Peyer's patch (tissue), 4 donors: ENCODE data around the gene ESPN.

Source experiments
- CTCF ChIP-seq, 6 experiments: fragments of 450-650 bp in 4 of 6; fragments of 200-600 bp in 2 of 6; sonication (generic) in 1 of 6; IDR thresholded peaks; one replicate each; pipeline ENCODE4 v1.5.1; 2017 to 2019; ENCODE audit warnings: antibody characterized with exemption in 6 of 6, mild to moderate bottlenecking in 3 of 6, moderate library complexity in 1 of 6
- POLR2A ChIP-seq, 2 donors: fragments of 450-650 bp; IDR thresholded peaks; one replicate each; pipeline ENCODE4 v1.5.1; 2017; ENCODE audit warnings: antibody characterized with exemption in 2 of 2, mild to moderate bottlenecking in 2 of 2, moderate library complexity in 2 of 2

- TF ChIP-seq CTCF (IDR thresholded peaks at IDR 0.05) (no peak), POLR2A (IDR thresholded peaks at IDR 0.05) (no peak)
Measured at GRCh38 chr1:6499296-6499695, 74.7 kb downstream of the ESPN start.
